Measurements from ENCODE around the gene ICAM4. TPM values are rescaled to one million over a fixed set of nuclear protein-coding genes. Genes with fewer than 3 reads are reported as not detected.

ICAM4 gene
- total and polyA plus RNA-seq, 9 of the 15 experiments (the other 6 are each of a cell fraction or from before 2014, with no cell fraction given): 14.1 to 86.1 (median 29.6) TPM

GRCh38 chr19:10290876-10291553, 4.3 kb downstream of the ICAM4 start (continued):
- TF ChIP-seq TOE1 (IDR thresholded peaks at IDR 0.05; ENCODE audit: borderline replicate concordance) (no peak), TOE1 (CRISPR knock-in tag; IDR thresholded peaks at IDR 0.05; ENCODE audit: borderline replicate concordance, low read depth) (0 out of 2 replicates have a peak, but pooled peaks have one; percentile 22), ELF4 (CRISPR knock-in tag; IDR thresholded peaks at IDR 0.05) (no peak), NCOA6 (IDR thresholded peaks at IDR 0.05) (no peak), HDAC8 (tag; IDR thresholded peaks at IDR 0.05) (no peak), FUS (optimal IDR thresholded peaks at IDR 0.05; ENCODE audit: low read depth, low read length) (no peak), FOXO4 (CRISPR knock-in tag; IDR thresholded peaks at IDR 0.05) (no peak), ETS2 (tag; IDR thresholded peaks at IDR 0.05; ENCODE audit: borderline replicate concordance, poor library complexity, severe bottlenecking) (no peak), ZNF778 (CRISPR knock-in tag; IDR thresholded peaks at IDR 0.05) (no peak), CBFB (CRISPR knock-in tag; IDR thresholded peaks at IDR 0.05) (peak; percentile 74), MTA2 (IDR thresholded peaks at IDR 0.05; ENCODE audit: low read depth) (no peak), TCF15 (CRISPR knock-in tag; IDR thresholded peaks at IDR 0.05) (no peak), ZNF79 (CRISPR knock-in tag; IDR thresholded peaks at IDR 0.05; ENCODE audit: low read depth) (no peak), ZNF740 (CRISPR knock-in tag; IDR thresholded peaks at IDR 0.05) (no peak), ZNF740 (tag; IDR thresholded peaks at IDR 0.05) (no peak), L3MBTL2 (IDR thresholded peaks at IDR 0.05) (0 out of 2 replicates have a peak, but pooled peaks have one; percentile 5), MCM3 (IDR thresholded peaks at IDR 0.05) (no peak), ZMIZ1 (IDR thresholded peaks at IDR 0.05; ENCODE audit: low read depth in 2 of 2, low read length in 2 of 2) (no peak)
- TF ChIP-seq, protein P1, sequence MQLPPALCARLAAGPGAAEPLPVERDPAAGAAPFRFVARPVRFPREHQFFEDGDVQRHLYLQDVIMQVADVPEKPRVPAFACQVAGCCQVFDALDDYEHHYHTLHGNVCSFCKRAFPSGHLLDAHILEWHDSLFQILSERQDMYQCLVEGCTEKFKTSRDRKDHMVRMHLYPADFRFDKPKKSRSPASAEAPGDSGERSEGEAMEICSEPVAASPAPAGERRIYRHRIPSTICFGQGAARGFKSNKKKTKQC (CRISPR knock-in tag; IDR thresholded peaks at IDR 0.05): no peak; the same call in 1 of the 2 replicates
- TF ChIP-seq, protein P2, sequence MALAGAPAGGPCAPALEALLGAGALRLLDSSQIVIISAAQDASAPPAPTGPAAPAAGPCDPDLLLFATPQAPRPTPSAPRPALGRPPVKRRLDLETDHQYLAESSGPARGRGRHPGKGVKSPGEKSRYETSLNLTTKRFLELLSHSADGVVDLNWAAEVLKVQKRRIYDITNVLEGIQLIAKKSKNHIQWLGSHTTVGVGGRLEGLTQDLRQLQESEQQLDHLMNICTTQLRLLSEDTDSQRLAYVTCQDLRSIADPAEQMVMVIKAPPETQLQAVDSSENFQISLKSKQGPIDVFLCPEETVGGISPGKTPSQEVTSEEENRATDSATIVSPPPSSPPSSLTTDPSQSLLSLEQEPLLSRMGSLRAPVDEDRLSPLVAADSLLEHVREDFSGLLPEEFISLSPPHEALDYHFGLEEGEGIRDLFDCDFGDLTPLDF (CRISPR knock-in tag; IDR thresholded peaks at IDR 0.05): no peak
